ENCODE results near the gene CCDC88B.

The CCDC88B gene

GRCh38 chr11:64378335-64378880 lies 38.4 kb downstream of the CCDC88B start:
- Histone ChIP-seq H3F3A (ENCODE audit: low read depth) (no peaks in the 10 kb centered on the region), H3K79me2 (ENCODE audit: insufficient read depth, low read length) (no peaks in the 10 kb centered on the region), H3K4me3 (ENCODE audit: low read length, poor library complexity, severe bottlenecking) (no peak overlapping the region), H3K9me3 (ENCODE audit: insufficient read depth, low read depth, low read length) (no peaks in the 10 kb centered on the region), H4K20me1 (ENCODE audit: insufficient read depth, low read length, poor library complexity, severe bottlenecking) (no peaks in the 10 kb centered on the region), H2AFZ (ENCODE audit: low read length) (no peak overlapping the region), H3K4me1 (ENCODE audit: insufficient read depth, low read length, poor library complexity, severe bottlenecking) (no peaks in the 10 kb centered on the region), H3K4me2 (ENCODE audit: low read depth, low read length, poor library complexity, severe bottlenecking) (no peak overlapping the region), H3K9ac (ENCODE audit: low read depth, low read length, poor library complexity, severe bottlenecking) (no peak overlapping the region), H3K9me2 (replicated peaks; ENCODE audit: low read depth, low read length) (no peaks in the 10 kb centered on the region), H3K36me3 (ENCODE audit: insufficient read depth, low read length) (no peaks in the 10 kb centered on the region), H3K27me3 (ENCODE audit: insufficient read depth, low read length, poor library complexity, severe bottlenecking) (no peaks in the 10 kb centered on the region)
- TF ChIP-seq EZH2phosphoT487 (IDR thresholded peaks at IDR 0.05; ENCODE audit: borderline replicate concordance), result no peak
- no peak for TF ChIP-seq CTCF (conservative IDR thresholded peaks at IDR 0.05; ENCODE audit: low read length)

GRCh38 chr11:64379160-64379559 lies 39.2 kb downstream of the CCDC88B start:
- Histone ChIP-seq H3K79me2 (ENCODE audit: insufficient read depth, low read length) (no peaks in the 10 kb centered on the region), H3K27me3 (ENCODE audit: insufficient read depth, low read length, poor library complexity, severe bottlenecking) (no peaks in the 10 kb centered on the region), H3K9ac (ENCODE audit: low read depth, low read length, poor library complexity, severe bottlenecking) (no peak overlapping the region), H3K36me3 (ENCODE audit: insufficient read depth, low read length) (no peaks in the 10 kb centered on the region), H3K9me2 (replicated peaks; ENCODE audit: low read depth, low read length) (no peaks in the 10 kb centered on the region), H2AFZ (ENCODE audit: low read length) (no peak overlapping the region), H3K4me1 (ENCODE audit: insufficient read depth, low read length, poor library complexity, severe bottlenecking) (no peaks in the 10 kb centered on the region), H3F3A (ENCODE audit: low read depth) (no peaks in the 10 kb centered on the region), H4K20me1 (ENCODE audit: insufficient read depth, low read length, poor library complexity, severe bottlenecking) (no peaks in the 10 kb centered on the region), H3K9me3 (ENCODE audit: insufficient read depth, low read depth, low read length) (no peaks in the 10 kb centered on the region), H3K4me3 (ENCODE audit: low read length, poor library complexity, severe bottlenecking) (no peak overlapping the region), H3K4me2 (ENCODE audit: low read depth, low read length, poor library complexity, severe bottlenecking) (no peak overlapping the region)
- TF ChIP-seq CTCF (conservative IDR thresholded peaks at IDR 0.05; ENCODE audit: low read length) (no peak), EZH2phosphoT487 (IDR thresholded peaks at IDR 0.05; ENCODE audit: borderline replicate concordance) (no peak)

- Histone ChIP-seq H3F3A (ENCODE audit: low read depth) (no peaks in the 10 kb centered on the region), H2AFZ (ENCODE audit: low read length) (no peak overlapping the region), H3K4me1 (ENCODE audit: insufficient read depth, low read length, poor library complexity, severe bottlenecking) (no peaks in the 10 kb centered on the region), H3K9me3 (ENCODE audit: insufficient read depth, low read depth, low read length) (no peaks in the 10 kb centered on the region), H3K36me3 (ENCODE audit: insufficient read depth, low read length) (no peaks in the 10 kb centered on the region), H3K4me2 (ENCODE audit: low read depth, low read length, poor library complexity, severe bottlenecking) (no peak overlapping the region), H3K9ac (ENCODE audit: low read depth, low read length, poor library complexity, severe bottlenecking) (no peak overlapping the region), H3K4me3 (ENCODE audit: low read length, poor library complexity, severe bottlenecking) (no peak overlapping the region), H3K9me2 (replicated peaks; ENCODE audit: low read depth, low read length) (no peaks in the 10 kb centered on the region), H3K27me3 (ENCODE audit: insufficient read depth, low read length, poor library complexity, severe bottlenecking) (no peaks in the 10 kb centered on the region), H4K20me1 (ENCODE audit: insufficient read depth, low read length, poor library complexity, severe bottlenecking) (no peaks in the 10 kb centered on the region), H3K79me2 (ENCODE audit: insufficient read depth, low read length) (no peaks in the 10 kb centered on the region)
- no peak for TF ChIP-seq EZH2phosphoT487 (IDR thresholded peaks at IDR 0.05; ENCODE audit: borderline replicate concordance)
- TF ChIP-seq CTCF (conservative IDR thresholded peaks at IDR 0.05; ENCODE audit: low read length), result no peak
Measured at GRCh38 chr11:64379817-64380709, 40.1 kb downstream of the CCDC88B start.
